KMS-11 (cell line): ENCODE data around the gene ARL4A.
A peak's percentile ranks its signal among the peaks of the same experiment; 100 is the strongest.

Source experiments
- H2AFZ ChIP-seq: fragments of 200-600 bp; sonication (generic); 2 replicates; pipeline ENCODE4 v1.6.1; 2016; ENCODE audit warnings: antibody characterized with exemption, mixed run types, low read depth
- H3K27ac ChIP-seq: fragments of 200-600 bp; sonication (generic); 2 replicates; pipeline ENCODE4 v1.6.1; 2016; ENCODE audit warnings: mild to moderate bottlenecking, mixed run types
- H3K27me3 ChIP-seq: fragments of 200-600 bp; sonication (generic); 2 replicates; pipeline ENCODE4 v1.6.1; 2017; ENCODE audit warnings: mild to moderate bottlenecking, low read depth, mixed run types, moderate library complexity; ENCODE audit not compliant: insufficient read depth
- H3K36me3 ChIP-seq: fragments of 200-600 bp; sonication (generic); 2 replicates; pipeline ENCODE4 v1.6.1; 2017; ENCODE audit warnings: mild to moderate bottlenecking, mixed run types; ENCODE audit not compliant: insufficient read depth
- H3K4me1 ChIP-seq: fragments of 200-600 bp; sonication (generic); 2 replicates; pipeline ENCODE4 v1.6.1; 2016; ENCODE audit warnings: mild to moderate bottlenecking, low read depth, mixed run types; ENCODE audit not compliant: poor library complexity, severe bottlenecking
- H3K4me2 ChIP-seq: fragments of 200-600 bp; sonication (generic); 2 replicates; pipeline ENCODE4 v1.7.0; 2016; ENCODE audit warnings: mild to moderate bottlenecking, mixed run types
- H3K4me3 ChIP-seq: fragments of 200-600 bp; sonication (generic); IDR thresholded peaks from 2 replicates; pipeline ENCODE4 v1.6.1; 2017; ENCODE audit warnings: low read depth, low read length, mixed read lengths; ENCODE audit not compliant: insufficient read depth
- H3K79me2 ChIP-seq: fragments of 200-600 bp; sonication (generic); 2 replicates; pipeline ENCODE4 v1.6.1; 2016; ENCODE audit warnings: low read depth, mixed run types; ENCODE audit not compliant: insufficient read depth
- H3K9ac ChIP-seq: fragments of 200-600 bp; sonication (generic); 2 replicates; pipeline ENCODE4 v1.6.1; 2016; ENCODE audit warnings: mild to moderate bottlenecking, mixed run types
- H4K20me1 ChIP-seq: fragments of 200-600 bp; sonication (generic); 2 replicates; pipeline ENCODE4 v1.6.1; 2016; ENCODE audit warnings: mild to moderate bottlenecking, mixed run types; ENCODE audit not compliant: insufficient read depth
- CTCF ChIP-seq: fragments of 200-600 bp; sonication (generic); conservative IDR thresholded peaks from 2 replicates; pipeline ENCODE4 v1.6.1; 2017; ENCODE audit warnings: low read depth, mild to moderate bottlenecking, antibody characterized with exemption, low read length, moderate library complexity, mixed read lengths

The ARL4A gene

DNA sequence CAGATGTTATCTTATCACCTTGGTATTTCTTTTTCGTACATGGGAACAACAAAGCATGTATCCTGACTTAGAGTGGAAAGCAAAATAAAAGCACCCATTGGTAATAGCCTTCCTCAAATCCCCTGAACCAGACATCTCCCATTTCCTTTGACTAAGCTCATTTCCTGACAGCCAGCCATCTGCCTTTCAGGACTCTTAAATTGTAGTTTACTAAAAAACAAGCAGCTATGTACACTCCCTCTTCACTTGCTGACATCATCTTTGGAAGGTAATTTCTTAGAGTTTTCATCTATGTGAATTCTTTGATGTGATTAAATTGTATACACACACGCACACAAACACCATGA is 40.7 kb downstream of the ARL4A start:
- Histone ChIP-seq H3K27me3 (no peaks in the 10 kb centered on the region), H4K20me1 (no peaks in the 10 kb centered on the region), H3K9ac (no peak overlapping the region), H3K27ac (no peak overlapping the region), H3K79me2 (no peaks in the 10 kb centered on the region), H3K36me3 (no peaks in the 10 kb centered on the region), H2AFZ (no peak overlapping the region), H3K4me2 (no peak overlapping the region), H3K4me1 (peaks cover 38% of the 10 kb centered on the region), H3K4me3 (no peak overlapping the region)
- TF ChIP-seq CTCF = no peak

GRCh38 chr7:12729112-12729511 is 41.7 kb downstream of the ARL4A start:
- Histone ChIP-seq H3K4me3 (no peak overlapping the region), H3K27ac (no peak overlapping the region), H4K20me1 (no peaks in the 10 kb centered on the region), H3K79me2 (no peaks in the 10 kb centered on the region), H3K36me3 (no peaks in the 10 kb centered on the region), H3K4me2 (no peak overlapping the region), H3K4me1 (peaks cover 38% of the 10 kb centered on the region), H3K9ac (no peak overlapping the region), H2AFZ (no peak overlapping the region), H3K27me3 (no peaks in the 10 kb centered on the region)
- no peak for TF ChIP-seq CTCF

DNA sequence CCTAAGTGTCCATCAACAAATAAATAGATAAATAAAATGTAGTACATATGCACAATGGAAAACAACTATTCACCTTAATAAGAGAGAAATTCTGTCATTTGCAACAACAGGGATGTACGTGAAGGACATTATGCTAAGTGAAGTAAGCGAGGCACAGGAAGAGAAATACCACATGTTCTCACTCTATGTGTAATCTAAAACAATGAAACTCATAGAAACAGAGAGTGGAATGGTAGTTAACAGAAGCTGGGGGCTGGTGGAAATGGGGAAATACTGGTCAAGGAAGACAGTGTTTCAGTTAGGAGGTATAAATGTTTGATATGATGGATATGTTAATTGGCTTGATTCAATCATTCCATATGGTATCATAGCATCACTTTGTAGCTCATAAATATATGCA is 43.1 kb downstream of the ARL4A start:
- TF ChIP-seq CTCF = no peak
- no peaks in the 10 kb centered on the region for H4K20me1 ChIP-seq
- H3K27ac ChIP-seq = no peak overlapping the region
- no peaks in the 10 kb centered on the region for H3K27me3 ChIP-seq
- H3K4me3 ChIP-seq = no peak overlapping the region
- H3K79me2 ChIP-seq = no peaks in the 10 kb centered on the region
- H3K4me2 ChIP-seq = peak overlapping the region; percentile 24; the same call in 1 of the 2 replicates
- H2AFZ ChIP-seq = no peak overlapping the region
- H3K9ac ChIP-seq = no peak overlapping the region
- peaks cover 38% of the 10 kb centered on the region for H3K4me1 ChIP-seq
- H3K36me3 ChIP-seq = no peaks in the 10 kb centered on the region

GRCh38 chr7:12731214-12731656 is 43.8 kb downstream of the ARL4A start:
- peak overlapping the region; percentile 45 for H2AFZ ChIP-seq
- H3K9ac ChIP-seq = no peak overlapping the region
- TF ChIP-seq CTCF = no peak

More at GRCh38 chr7:12731214-12731656, 43.8 kb downstream of the ARL4A start:
- Histone ChIP-seq H3K4me3 (no peak overlapping the region), H4K20me1 (no peaks in the 10 kb centered on the region), H3K79me2 (no peaks in the 10 kb centered on the region), H3K4me2 (peak overlapping the region; percentile 24), H3K27me3 (no peaks in the 10 kb centered on the region), H3K27ac (peak overlapping the region; percentile 18), H3K36me3 (no peaks in the 10 kb centered on the region), H3K4me1 (peaks cover 38% of the 10 kb centered on the region)
